GM21447 (cell line): Measurements from ENCODE around the gene JAML.

Source experiments
- ATAC-seq: cut with Tn5 transposase; IDR thresholded peaks from one replicate; pipeline ENCODE4 v1.9.1; 2021; ENCODE audit not compliant: unreplicated experiment

Gene JAML

GRCh38 chr11:118148856-118149255, 76.0 kb downstream of the JAML start:
- no peak for ATAC-seq

GRCh38 chr11:118148240-118148639, 76.6 kb downstream of the JAML start:
- no peak for ATAC-seq

- ATAC-seq = no peak
Measured at GRCh38 chr11:118147502-118147901, 77.3 kb downstream of the JAML start.

GRCh38 chr11:118146554-118146953, 78.3 kb downstream of the JAML start:
- ATAC-seq = no peak

GRCh38 chr11:118145285-118146227, 79.3 kb downstream of the JAML start:
- peak; percentile 87 for ATAC-seq

- no peak for ATAC-seq
Measured at GRCh38 chr11:118144301-118145268, 80.2 kb downstream of the JAML start.
